HG03135 (cell line): ENCODE data around the gene BEX2.

Experiments
- ATAC-seq: cut with Tn5 transposase; IDR thresholded peaks from one replicate; pipeline ENCODE4 v1.9.1; 2021; ENCODE audit warnings: mild to moderate bottlenecking, moderate library complexity; ENCODE audit not compliant: unreplicated experiment

BEX2 gene

DNA sequence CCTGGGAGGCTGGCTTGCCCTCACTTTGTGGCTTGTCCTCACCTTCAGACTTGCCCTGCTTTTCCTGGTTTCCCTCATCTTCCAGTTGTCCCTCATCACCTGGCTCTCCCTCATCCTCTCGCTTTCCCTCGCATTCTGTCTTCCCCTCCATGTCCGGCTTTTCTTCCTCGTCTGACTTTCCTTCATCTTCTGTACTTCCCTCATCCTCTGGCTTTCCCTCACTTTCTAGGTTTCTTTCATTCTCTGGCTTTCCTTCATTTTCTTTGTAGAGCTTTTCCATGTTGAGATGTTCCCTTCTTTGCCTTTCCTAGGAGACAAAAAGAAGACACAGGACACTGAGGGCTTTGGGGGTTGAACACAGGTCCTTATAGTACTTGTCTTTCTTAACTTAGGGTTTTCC, 36.5 kb downstream of the BEX2 start:
- no peak for ATAC-seq
